Nephron progenitor cell (in vitro differentiated cells): ENCODE data around the gene SIGLEC12.

Experiments used
- DNase-seq: peaks from one replicate; pipeline ENCODE4 v3.0.0; 2021
- H3K27ac Mint-ChIP-seq: 2 replicates; pipeline ENCODE4 v1.8.0; 2021; ENCODE audit warnings: mild to moderate bottlenecking, moderate library complexity, mixed read lengths
- H3K27me3 Mint-ChIP-seq: 2 replicates; pipeline ENCODE4 v1.8.0; 2021; ENCODE audit warnings: mild to moderate bottlenecking, low read depth, mixed read lengths; ENCODE audit not compliant: poor library complexity
- H3K36me3 Mint-ChIP-seq: 2 replicates; pipeline ENCODE4 v1.8.0; 2021; ENCODE audit warnings: low read depth, mixed read lengths
- H3K4me1 Mint-ChIP-seq: 2 replicates; pipeline ENCODE4 v1.8.0; 2021; ENCODE audit warnings: mixed read lengths
- H3K4me3 Mint-ChIP-seq: 2 replicates; pipeline ENCODE4 v1.8.0; 2021; ENCODE audit warnings: mild to moderate bottlenecking, moderate library complexity, mixed read lengths
- H3K9me3 Mint-ChIP-seq: 2 replicates; pipeline ENCODE4 v1.8.0; 2021; ENCODE audit warnings: mild to moderate bottlenecking, moderate library complexity, mixed read lengths
- TF ChIP-seq, protein P1 (sequence below): fragments of 200-600 bp; sonication (generic); IDR thresholded peaks from 2 replicates; pipeline ENCODE4 v1.5.0; 2021; ENCODE audit warnings: antibody characterized with exemption

SIGLEC12 gene

DNA sequence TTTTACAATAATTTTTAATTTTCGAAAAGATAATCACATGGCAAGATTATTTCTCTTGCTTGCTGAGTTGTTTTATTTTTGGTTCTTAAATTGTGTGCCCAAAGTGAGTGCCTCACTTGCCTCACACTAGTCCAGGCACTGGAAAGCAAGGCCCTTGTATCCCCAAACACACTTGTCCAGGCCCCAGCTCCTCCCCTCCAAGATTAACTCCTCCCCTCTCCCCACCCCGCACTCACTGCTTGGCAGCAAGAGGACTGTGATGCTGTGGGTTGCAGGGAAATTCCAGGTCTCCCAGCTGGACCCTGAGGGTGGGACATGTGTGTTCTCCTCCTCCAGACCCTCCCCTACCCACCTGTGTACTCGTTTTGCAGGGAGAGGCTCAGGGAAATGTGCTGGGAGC lies 3.9 kb downstream of the SIGLEC12 start:
- Mint-ChIP-seq H3K9me3 (peaks cover 86% of the 10 kb centered on the region), H3K27ac (no peak overlapping the region), H3K36me3 (no peaks in the 10 kb centered on the region), H3K27me3 (peaks cover 7% of the 10 kb centered on the region), H3K4me3 (no peak overlapping the region), H3K4me1 (no peaks in the 10 kb centered on the region)
- DNase-seq, result no peak
- TF ChIP-seq, protein P1, sequence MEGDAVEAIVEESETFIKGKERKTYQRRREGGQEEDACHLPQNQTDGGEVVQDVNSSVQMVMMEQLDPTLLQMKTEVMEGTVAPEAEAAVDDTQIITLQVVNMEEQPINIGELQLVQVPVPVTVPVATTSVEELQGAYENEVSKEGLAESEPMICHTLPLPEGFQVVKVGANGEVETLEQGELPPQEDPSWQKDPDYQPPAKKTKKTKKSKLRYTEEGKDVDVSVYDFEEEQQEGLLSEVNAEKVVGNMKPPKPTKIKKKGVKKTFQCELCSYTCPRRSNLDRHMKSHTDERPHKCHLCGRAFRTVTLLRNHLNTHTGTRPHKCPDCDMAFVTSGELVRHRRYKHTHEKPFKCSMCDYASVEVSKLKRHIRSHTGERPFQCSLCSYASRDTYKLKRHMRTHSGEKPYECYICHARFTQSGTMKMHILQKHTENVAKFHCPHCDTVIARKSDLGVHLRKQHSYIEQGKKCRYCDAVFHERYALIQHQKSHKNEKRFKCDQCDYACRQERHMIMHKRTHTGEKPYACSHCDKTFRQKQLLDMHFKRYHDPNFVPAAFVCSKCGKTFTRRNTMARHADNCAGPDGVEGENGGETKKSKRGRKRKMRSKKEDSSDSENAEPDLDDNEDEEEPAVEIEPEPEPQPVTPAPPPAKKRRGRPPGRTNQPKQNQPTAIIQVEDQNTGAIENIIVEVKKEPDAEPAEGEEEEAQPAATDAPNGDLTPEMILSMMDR, result no peak

DNA sequence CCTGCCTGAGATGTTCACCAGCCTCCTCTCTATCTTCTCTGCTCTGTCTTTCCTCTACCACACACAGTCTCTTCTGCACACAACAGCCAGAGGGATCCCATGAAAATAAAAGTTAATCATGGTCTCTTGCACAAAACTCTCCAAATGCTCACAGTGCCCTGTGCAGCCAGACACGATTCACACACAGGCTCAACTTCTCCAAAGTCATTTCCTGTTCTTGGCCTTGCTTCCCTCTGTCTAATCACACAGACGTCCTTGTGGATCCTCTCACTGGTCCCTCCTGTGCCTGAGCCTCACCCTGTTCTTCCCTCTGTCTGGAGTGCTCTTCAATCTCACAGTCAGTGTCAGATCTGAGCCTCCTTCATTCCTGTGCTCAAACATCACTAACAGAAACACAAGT lies 7.8 kb downstream of the SIGLEC12 start:
- H3K36me3 Mint-ChIP-seq, result no peaks in the 10 kb centered on the region
- H3K27me3 Mint-ChIP-seq, result peaks cover 12% of the 10 kb centered on the region
- no peak for DNase-seq
- H3K9me3 Mint-ChIP-seq, result peaks cover 84% of the 10 kb centered on the region
- H3K27ac Mint-ChIP-seq, result no peak overlapping the region
- TF ChIP-seq, protein P1, result no peak
- H3K4me1 Mint-ChIP-seq, result no peaks in the 10 kb centered on the region
- H3K4me3 Mint-ChIP-seq, result no peak overlapping the region

DNA sequence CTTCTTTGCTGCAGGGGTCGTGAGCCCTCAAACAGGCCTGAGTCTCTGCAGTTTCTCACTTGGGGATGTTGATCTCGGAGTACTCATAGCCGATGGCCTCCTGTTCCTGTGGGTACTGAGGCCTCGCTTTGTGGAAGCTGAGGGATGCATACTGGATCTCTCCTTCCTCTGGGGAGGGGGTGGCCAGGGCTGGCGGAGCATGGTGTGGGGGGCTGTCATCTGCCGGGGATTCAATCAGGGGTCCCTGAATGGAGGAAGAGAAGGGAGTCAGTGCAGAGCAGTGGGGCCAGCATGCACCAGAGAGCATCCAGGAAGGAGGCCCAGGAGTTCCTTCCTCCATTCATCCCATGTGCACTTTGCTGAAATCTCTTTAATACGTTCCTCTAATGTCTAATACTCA lies 10.0 kb downstream of the SIGLEC12 start:
- no peaks in the 10 kb centered on the region for H3K36me3 Mint-ChIP-seq
- peaks cover 73% of the 10 kb centered on the region for H3K9me3 Mint-ChIP-seq
- no peak for DNase-seq
- no peak overlapping the region for H3K4me3 Mint-ChIP-seq
- peaks cover 12% of the 10 kb centered on the region for H3K27me3 Mint-ChIP-seq
- no peaks in the 10 kb centered on the region for H3K4me1 Mint-ChIP-seq
- TF ChIP-seq, protein P1, result no peak
- no peak overlapping the region for H3K27ac Mint-ChIP-seq

DNA sequence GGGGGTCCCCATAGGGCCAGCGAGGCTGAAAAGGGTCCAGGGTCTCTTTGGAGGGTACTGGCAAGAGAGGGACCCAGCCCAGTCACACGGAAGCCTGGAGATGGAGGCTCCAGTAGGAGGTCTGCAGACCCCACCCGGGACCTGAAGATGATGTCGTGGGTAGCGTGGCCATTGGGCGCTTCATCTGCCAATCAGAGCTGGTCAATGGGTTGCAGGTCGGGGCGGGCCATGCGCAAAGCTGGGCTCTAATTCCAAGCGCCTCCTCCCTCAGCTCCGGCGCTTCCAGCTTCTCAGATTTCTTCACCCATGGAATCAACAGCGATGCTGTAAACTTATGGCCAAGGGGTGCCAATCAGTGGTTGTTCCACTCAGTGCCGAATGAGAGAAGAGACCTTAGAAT lies 10.9 kb downstream of the SIGLEC12 start:
- Mint-ChIP-seq H3K4me1 (no peaks in the 10 kb centered on the region), H3K27ac (no peak overlapping the region)
- TF ChIP-seq, protein P1, result no peak

DNA sequence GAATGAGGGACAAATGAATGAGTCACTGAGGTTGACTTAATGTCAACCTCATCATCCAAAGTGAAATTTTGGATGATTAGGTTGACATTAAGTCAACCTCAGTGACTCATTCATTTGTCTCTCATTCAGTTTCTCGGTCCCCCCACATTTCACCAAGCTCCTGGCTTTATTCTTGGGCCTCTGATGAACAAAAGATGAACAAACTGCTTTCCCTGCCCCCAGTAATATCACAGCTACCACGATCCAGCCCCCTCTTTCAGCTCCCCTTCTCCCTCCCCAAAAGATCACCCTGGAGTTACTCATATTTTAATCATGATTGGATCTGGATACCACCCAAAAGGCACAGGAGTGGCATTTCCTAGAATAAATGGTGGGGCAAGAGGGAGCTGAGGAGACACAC lies 12.5 kb downstream of the SIGLEC12 start:
- H3K27me3 Mint-ChIP-seq, result peaks cover 6% of the 10 kb centered on the region
- no peak overlapping the region for H3K4me3 Mint-ChIP-seq
- H3K9me3 Mint-ChIP-seq, result peaks cover 77% of the 10 kb centered on the region
- H3K4me1 Mint-ChIP-seq, result no peaks in the 10 kb centered on the region
- H3K27ac Mint-ChIP-seq, result no peak overlapping the region
- TF ChIP-seq, protein P1, result no peak
- H3K36me3 Mint-ChIP-seq, result no peaks in the 10 kb centered on the region
- no peak for DNase-seq

More for the DNA sequence above, 10.9 kb downstream of the SIGLEC12 start:
- no peak overlapping the region for H3K4me3 Mint-ChIP-seq
- no peak for DNase-seq
- H3K27me3 Mint-ChIP-seq, result peaks cover 7% of the 10 kb centered on the region
- H3K36me3 Mint-ChIP-seq, result no peaks in the 10 kb centered on the region
- H3K9me3 Mint-ChIP-seq, result peaks cover 75% of the 10 kb centered on the region

DNA sequence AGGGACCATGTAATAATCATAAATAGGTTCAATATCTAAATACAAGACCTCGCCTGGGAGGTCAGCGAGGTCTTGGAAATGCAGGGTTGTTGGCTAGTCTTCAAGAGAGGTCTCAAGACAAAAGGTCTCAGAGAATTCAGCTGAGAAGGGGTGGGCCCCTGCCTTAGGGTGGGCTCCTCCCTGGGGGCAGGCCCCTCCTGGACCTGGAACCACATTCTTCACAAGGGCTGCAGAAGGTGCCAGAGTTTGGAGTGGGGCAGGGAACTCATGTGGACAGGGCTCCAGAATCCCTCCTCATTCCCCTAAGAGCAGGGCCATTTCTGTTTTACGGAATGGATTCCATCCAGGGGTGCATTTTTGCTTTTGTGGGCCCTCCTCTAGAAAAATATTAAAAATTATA lies 13.1 kb downstream of the SIGLEC12 start:
- Mint-ChIP-seq H3K27me3 (peaks cover 6% of the 10 kb centered on the region), H3K4me3 (no peak overlapping the region), H3K36me3 (no peaks in the 10 kb centered on the region), H3K4me1 (no peaks in the 10 kb centered on the region), H3K9me3 (peaks cover 75% of the 10 kb centered on the region), H3K27ac (no peak overlapping the region)
- DNase-seq, result no peak
- TF ChIP-seq, protein P1, result no peak
